CD4-positive, alpha-beta T cell treated with Interleukin-4 for 1 hour (primary cell): ENCODE measurements around the gene DACT2.
"Not testable (repeated sequence)": the region's sequence is repeated elsewhere in the genome, so short reads cannot be mapped to it uniquely, and the experiment has no call there.

Experiments used
- DNase-seq, 2 donors: peaks; one replicate each; pipeline ENCODE4 v3.0.0-alpha.2; 2020 to 2022

The DACT2 gene

GRCh38 chr6:168320634-168321033 is 1.1 kb upstream of the DACT2 start:
- no peak for DNase-seq

GRCh38 chr6:168318579-168319278 is 848 bp downstream of the DACT2 start:
- no peak for DNase-seq

GRCh38 chr6:168318090-168318489 is 1.5 kb downstream of the DACT2 start:
- no peak for DNase-seq

- no peak for DNase-seq
These were observed 4.0 kb downstream of the DACT2 start for GRCh38 chr6:168315596-168315995.

GRCh38 chr6:168314948-168315347 is 4.6 kb downstream of the DACT2 start:
- DNase-seq = no peak

- DNase-seq = no peak
These were observed 5.6 kb downstream of the DACT2 start for GRCh38 chr6:168314021-168314420.

GRCh38 chr6:168313431-168314011 is 6.1 kb downstream of the DACT2 start:
- no peak for DNase-seq

- not testable (repeated sequence) for DNase-seq
These were observed 7.5 kb downstream of the DACT2 start for GRCh38 chr6:168312125-168312507.

GRCh38 chr6:168311410-168312124 is 8.0 kb downstream of the DACT2 start:
- DNase-seq = no peak

GRCh38 chr6:168310945-168311344 is 8.6 kb downstream of the DACT2 start:
- DNase-seq = no peak

GRCh38 chr6:168310403-168310802 is 9.2 kb downstream of the DACT2 start:
- no peak for DNase-seq

- no peak for DNase-seq
These were observed 9.6 kb downstream of the DACT2 start for GRCh38 chr6:168309997-168310396.

GRCh38 chr6:168309183-168309582 is 10.4 kb downstream of the DACT2 start:
- DNase-seq = no peak

GRCh38 chr6:168308390-168309144 is 11.0 kb downstream of the DACT2 start:
- DNase-seq = no peak

- no peak for DNase-seq
These were observed 11.9 kb downstream of the DACT2 start for GRCh38 chr6:168307695-168308021.

- DNase-seq = no peak
These were observed 12.4 kb downstream of the DACT2 start for GRCh38 chr6:168307015-168307694.

GRCh38 chr6:168305863-168306262 is 13.7 kb downstream of the DACT2 start:
- DNase-seq = no peak

- DNase-seq = no peak
These were observed 14.4 kb downstream of the DACT2 start for GRCh38 chr6:168305096-168305749.

GRCh38 chr6:168304752-168305015 is 14.9 kb downstream of the DACT2 start:
- DNase-seq = no peak

GRCh38 chr6:168303982-168304751 is 15.4 kb downstream of the DACT2 start:
- DNase-seq = no peak

GRCh38 chr6:168302534-168302933 is 17.0 kb downstream of the DACT2 start:
- no peak for DNase-seq
